Fibroblast of lung (primary cell): Measurements from ENCODE around the gene METTL4. TPM values are rescaled to one million over a fixed set of nuclear protein-coding genes. Genes with fewer than 3 reads are reported as not detected.

Experiments used
- DNase-seq, 2 donors: peaks; one replicate each; pipeline versions ENCODE4 v3.0.0 to v3.0.0-alpha.2; 2010; ENCODE audit warnings: low read depth in 2 of 2
- H2AFZ ChIP-seq: 2 replicates; pipeline ENCODE4 v1.5.1; 2012; ENCODE audit warnings: low read length, control low read depth, inconsistent platforms
- H3K27ac ChIP-seq: 2 replicates; pipeline ENCODE4 v1.5.1; 2011; ENCODE audit warnings: low read length, control low read depth; ENCODE audit not compliant: insufficient read depth
- H3K27me3 ChIP-seq: 2 replicates; pipeline ENCODE4 v1.5.1; 2011; ENCODE audit warnings: mild to moderate bottlenecking, low read length; ENCODE audit not compliant: control insufficient read depth, insufficient read depth
- H3K36me3 ChIP-seq: 2 replicates; pipeline ENCODE4 v1.5.1; 2011; ENCODE audit warnings: low read length; ENCODE audit not compliant: control insufficient read depth, insufficient read depth
- H3K4me1 ChIP-seq: 2 replicates; pipeline ENCODE4 v1.5.1; 2011; ENCODE audit warnings: low read length; ENCODE audit not compliant: control insufficient read depth, insufficient read depth; ENCODE audit errors: extremely low read depth
- H3K4me2 ChIP-seq: 2 replicates; pipeline ENCODE4 v1.5.1; 2011; ENCODE audit warnings: low read length, control low read depth; ENCODE audit not compliant: insufficient read depth; ENCODE audit errors: extremely low read depth
- H3K4me3 ChIP-seq, 4 experiments: fragments of 200-600 bp in 1 of 4; sonication (generic) in 1 of 4; replicated peaks in 1 of 4; 2 replicates each; pipeline ENCODE4 v1.5.1; 2011 to 2016; ENCODE audit warnings: low read length in 4 of 4, low read depth in 3 of 4, mild to moderate bottlenecking in 3 of 4, control low read depth in 2 of 4, inconsistent platforms in 1 of 4, mixed read lengths in 1 of 4; ENCODE audit not compliant: insufficient read depth in 1 of 4; ENCODE audit errors: control extremely low read depth in 1 of 4
- H3K79me2 ChIP-seq: 2 replicates; pipeline ENCODE4 v1.5.1; 2012; ENCODE audit warnings: mild to moderate bottlenecking, low read length, inconsistent platforms; ENCODE audit not compliant: control insufficient read depth, insufficient read depth
- H3K9ac ChIP-seq: 2 replicates; pipeline ENCODE4 v1.5.1; 2011; ENCODE audit warnings: mild to moderate bottlenecking, low read length, control low read depth; ENCODE audit not compliant: insufficient read depth
- H3K9me3 ChIP-seq: 2 replicates; pipeline ENCODE4 v1.5.1; 2012; ENCODE audit warnings: low read depth, low read length; ENCODE audit not compliant: control insufficient read depth, insufficient read depth
- H4K20me1 ChIP-seq: 2 replicates; pipeline ENCODE4 v1.5.1; 2011; ENCODE audit warnings: low read length; ENCODE audit not compliant: control insufficient read depth, insufficient read depth; ENCODE audit errors: extremely low read depth
- EZH2 ChIP-seq: IDR thresholded peaks from 2 replicates; pipeline ENCODE4 v1.5.1; 2012; ENCODE audit warnings: low read length, control low read depth, mild to moderate bottlenecking; ENCODE audit errors: missing control alignments
- polyA plus RNA-seq, 2 donors: library from polyadenylated mRNA; depleted of rRNA in 1 of 2; stranded (reverse) in 1 of 2; unstranded in 1 of 2; fragments of >200 nt; gene quantifications; 2 replicates each; pipeline ENCODE4 v1.2.1, GENCODE V29; 2011 to 2012; ENCODE audit warnings: missing spikeins in 1 of 2
- total RNA-seq: library from RNA; depleted of rRNA; stranded (reverse); fragments of >200 nt; gene quantifications from 2 replicates; pipeline ENCODE4 v1.2.1, GENCODE V29; 2014
- TF ChIP-seq, protein P1 (sequence below), 2 donors: IDR thresholded peaks in 1 of 2; conservative IDR thresholded peaks in 1 of 2; 1 replicate in 1 of 2; 2 replicates in 1 of 2; pipeline ENCODE4 v1.5.1; 2011 to 2012; ENCODE audit warnings: low read length in 2 of 2, control low read depth in 1 of 2, inconsistent platforms in 1 of 2, low read depth in 1 of 2, mild to moderate bottlenecking in 1 of 2

METTL4 gene
- total and polyA plus RNA-seq, 2 donors (not counting 1 experiment from before 2014, with no cell fraction given): 8.0 to 12.2 TPM

DNA sequence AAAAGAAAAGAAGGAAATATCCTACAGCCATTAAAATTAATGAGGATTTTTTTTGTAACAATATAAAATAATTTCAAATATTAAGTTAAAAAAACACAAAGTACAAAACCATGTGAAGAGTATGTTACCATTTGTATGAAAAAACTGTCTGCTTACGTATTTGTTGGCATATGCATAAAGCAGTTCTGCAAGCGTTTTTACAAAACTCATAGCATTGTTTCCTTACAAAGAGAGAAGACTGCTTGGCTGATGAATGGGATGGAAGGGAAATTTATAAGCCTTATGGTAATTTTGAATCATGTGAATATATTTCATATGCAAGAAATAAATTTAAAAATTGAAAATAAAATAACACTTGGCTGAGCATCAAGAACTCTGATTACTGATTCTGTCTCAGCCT is 63.1 kb downstream of the METTL4 start:
- Histone ChIP-seq H3K9me3 (no peaks in the 10 kb centered on the region), H4K20me1 (no peaks in the 10 kb centered on the region), H3K27ac (no peak overlapping the region), H3K36me3 (no peaks in the 10 kb centered on the region), H3K4me3 (no peak overlapping the region), H2AFZ (no peak overlapping the region), H3K4me1 (no peaks in the 10 kb centered on the region), H3K4me2 (no peak overlapping the region), H3K27me3 (no peaks in the 10 kb centered on the region), H3K9ac (no peak overlapping the region), H3K79me2 (no peaks in the 10 kb centered on the region)
- TF ChIP-seq, protein P1, sequence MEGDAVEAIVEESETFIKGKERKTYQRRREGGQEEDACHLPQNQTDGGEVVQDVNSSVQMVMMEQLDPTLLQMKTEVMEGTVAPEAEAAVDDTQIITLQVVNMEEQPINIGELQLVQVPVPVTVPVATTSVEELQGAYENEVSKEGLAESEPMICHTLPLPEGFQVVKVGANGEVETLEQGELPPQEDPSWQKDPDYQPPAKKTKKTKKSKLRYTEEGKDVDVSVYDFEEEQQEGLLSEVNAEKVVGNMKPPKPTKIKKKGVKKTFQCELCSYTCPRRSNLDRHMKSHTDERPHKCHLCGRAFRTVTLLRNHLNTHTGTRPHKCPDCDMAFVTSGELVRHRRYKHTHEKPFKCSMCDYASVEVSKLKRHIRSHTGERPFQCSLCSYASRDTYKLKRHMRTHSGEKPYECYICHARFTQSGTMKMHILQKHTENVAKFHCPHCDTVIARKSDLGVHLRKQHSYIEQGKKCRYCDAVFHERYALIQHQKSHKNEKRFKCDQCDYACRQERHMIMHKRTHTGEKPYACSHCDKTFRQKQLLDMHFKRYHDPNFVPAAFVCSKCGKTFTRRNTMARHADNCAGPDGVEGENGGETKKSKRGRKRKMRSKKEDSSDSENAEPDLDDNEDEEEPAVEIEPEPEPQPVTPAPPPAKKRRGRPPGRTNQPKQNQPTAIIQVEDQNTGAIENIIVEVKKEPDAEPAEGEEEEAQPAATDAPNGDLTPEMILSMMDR (conservative IDR thresholded peaks at IDR 0.05 in 1 of 2, IDR thresholded peaks at IDR 0.05 in 1 of 2; ENCODE audit: low read depth in 1 of 2, low read length in 2 of 2): no peak
- no peak for TF ChIP-seq EZH2
- DNase-seq: no peak

DNA sequence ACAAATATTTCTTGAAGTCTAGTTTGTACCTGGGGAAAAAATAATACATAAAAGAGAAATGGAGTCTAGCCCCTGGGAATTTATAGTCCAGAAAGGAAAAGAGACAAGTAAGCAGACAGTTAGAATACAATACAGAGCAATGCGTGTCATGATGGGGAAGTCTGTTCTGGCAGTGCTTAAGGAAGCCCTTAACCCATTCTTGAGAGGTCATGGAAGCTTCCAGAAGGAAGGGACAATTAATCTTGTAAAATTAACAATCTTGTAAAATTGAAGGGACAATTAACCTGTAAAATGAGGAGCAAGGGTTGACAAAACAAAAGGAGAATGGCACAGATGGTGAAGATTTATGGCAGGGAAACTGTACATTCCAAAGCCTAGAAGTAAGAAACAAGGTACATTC is 66.7 kb downstream of the METTL4 start:
- no peak overlapping the region for H3K4me2 ChIP-seq
- H3K9me3 ChIP-seq: no peaks in the 10 kb centered on the region
- TF ChIP-seq, protein P1 (conservative IDR thresholded peaks at IDR 0.05 in 1 of 2, IDR thresholded peaks at IDR 0.05 in 1 of 2; ENCODE audit: low read depth in 1 of 2, low read length in 2 of 2): no peak
- no peak for TF ChIP-seq EZH2
- H3K36me3 ChIP-seq: no peaks in the 10 kb centered on the region
- H4K20me1 ChIP-seq: no peaks in the 10 kb centered on the region
- no peak for DNase-seq
- no peak overlapping the region for H3K4me3 ChIP-seq
- no peak overlapping the region for H3K27ac ChIP-seq
- H3K4me1 ChIP-seq: no peaks in the 10 kb centered on the region
- H3K79me2 ChIP-seq: no peaks in the 10 kb centered on the region
- H3K9ac ChIP-seq: no peak overlapping the region
- H2AFZ ChIP-seq: no peak overlapping the region
- H3K27me3 ChIP-seq: no peaks in the 10 kb centered on the region

DNA sequence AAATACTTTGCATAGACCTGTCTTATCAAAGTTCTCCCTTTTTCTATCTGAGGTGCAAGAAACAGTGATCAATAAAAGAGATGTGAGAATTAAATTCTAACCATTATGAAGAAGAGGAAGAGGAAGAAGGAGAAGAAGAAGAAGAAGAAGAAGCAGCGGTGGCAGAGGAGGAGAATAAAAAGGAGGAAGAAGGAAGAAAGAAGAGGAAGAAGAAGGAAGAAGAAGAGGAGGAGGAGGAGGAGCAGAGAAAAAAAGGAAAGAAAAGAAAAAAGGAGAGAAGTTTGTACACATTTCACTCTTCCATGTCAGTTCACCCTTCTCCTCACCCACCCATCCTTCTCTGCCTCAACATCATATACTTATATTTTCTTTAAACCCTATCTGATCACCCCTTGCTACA is 68.4 kb downstream of the METTL4 start:
- H3K9me3 ChIP-seq: no peaks in the 10 kb centered on the region
- H3K79me2 ChIP-seq: no peaks in the 10 kb centered on the region
- TF ChIP-seq, protein P1 (conservative IDR thresholded peaks at IDR 0.05 in 1 of 2, IDR thresholded peaks at IDR 0.05 in 1 of 2; ENCODE audit: low read depth in 1 of 2, low read length in 2 of 2): no peak
- no peak for TF ChIP-seq EZH2

More for the DNA sequence above, 68.4 kb downstream of the METTL4 start:
- no peaks in the 10 kb centered on the region for H3K36me3 ChIP-seq
- no peak for DNase-seq
- H3K4me1 ChIP-seq: no peaks in the 10 kb centered on the region
- H3K4me3 ChIP-seq: no peak overlapping the region
- H2AFZ ChIP-seq: no peak overlapping the region
- no peak overlapping the region for H3K4me2 ChIP-seq
- no peak overlapping the region for H3K27ac ChIP-seq
- H3K9ac ChIP-seq: no peak overlapping the region
- H3K27me3 ChIP-seq: no peaks in the 10 kb centered on the region
- H4K20me1 ChIP-seq: no peaks in the 10 kb centered on the region
